HG03460 (cell line): Measurements from ENCODE around the gene MYH2.
A peak's percentile ranks its signal among the peaks of the same experiment; 100 is the strongest.
"Not testable (repeated sequence)": the region's sequence is repeated elsewhere in the genome, so short reads cannot be mapped to it uniquely, and the experiment has no call there.

Source experiments
- ATAC-seq: cut with Tn5 transposase; IDR thresholded peaks from one replicate; pipeline ENCODE4 v1.9.1; 2021; ENCODE audit not compliant: unreplicated experiment

The MYH2 gene

GRCh38 chr17:10549096-10549842, at the start of gene MYH2:
Gene MYH2 (minus strand): TSS chr17:10549658. CDS start chr17:10547920, 1,738 bp downstream.
- no peak for ATAC-seq

GRCh38 chr17:10598621-10599020, 49.2 kb upstream of the MYH2 start:
- ATAC-seq = no peak

GRCh38 chr17:10589553-10590145, 40.2 kb upstream of the MYH2 start:
- ATAC-seq = no peak

- ATAC-seq = no peak
Observed at GRCh38 chr17:10585529-10585928, 36.1 kb upstream of the MYH2 start.

- ATAC-seq = no peak
Observed at GRCh38 chr17:10583834-10584233, 34.4 kb upstream of the MYH2 start.

- ATAC-seq = peak; percentile 88
Observed at GRCh38 chr17:10579270-10579669, 29.8 kb upstream of the MYH2 start.

GRCh38 chr17:10574324-10574723, 24.9 kb upstream of the MYH2 start:
- ATAC-seq = no peak

GRCh38 chr17:10563991-10564660, 14.7 kb upstream of the MYH2 start:
- ATAC-seq = no peak

GRCh38 chr17:10558049-10558448, 8.6 kb upstream of the MYH2 start:
- no peak for ATAC-seq

GRCh38 chr17:10557422-10557821, 8.0 kb upstream of the MYH2 start:
- no peak for ATAC-seq

GRCh38 chr17:10556301-10557005, 7.0 kb upstream of the MYH2 start:
- ATAC-seq = no peak

- no peak for ATAC-seq
Observed at GRCh38 chr17:10550014-10550413, 556 bp upstream of the MYH2 start.

GRCh38 chr17:10547351-10547750, 2.1 kb downstream of the MYH2 start:
- no peak for ATAC-seq

- not testable (repeated sequence) for ATAC-seq
Observed at GRCh38 chr17:10543486-10543885, 6.0 kb downstream of the MYH2 start.

GRCh38 chr17:10541179-10541578, 8.3 kb downstream of the MYH2 start:
- not testable (repeated sequence) for ATAC-seq

- ATAC-seq = no peak
Observed at GRCh38 chr17:10532026-10532425, 17.4 kb downstream of the MYH2 start.

- no peak for ATAC-seq
Observed at GRCh38 chr17:10527419-10527818, 22.0 kb downstream of the MYH2 start.

GRCh38 chr17:10526517-10526916, 22.9 kb downstream of the MYH2 start:
- no peak for ATAC-seq

GRCh38 chr17:10523064-10523463, 26.4 kb downstream of the MYH2 start:
- ATAC-seq = no peak

GRCh38 chr17:10521949-10522348, 27.5 kb downstream of the MYH2 start:
- no peak for ATAC-seq

- no peak for ATAC-seq
Observed at GRCh38 chr17:10518271-10519037, 31.0 kb downstream of the MYH2 start, which contains the start of gene MYH1. Gene MYH1 (minus strand): TSS chr17:10518542. CDS start chr17:10516642, 1,900 bp downstream.
